HepG2 (cell line): Measurements from ENCODE around the gene LRRC45. TPM values are rescaled to one million over a fixed set of nuclear protein-coding genes. Genes with fewer than 3 reads are reported as not detected.

Source experiments
- FOXO1 ChIP-seq: sonication (generic); formaldehyde crosslinking; IDR thresholded peaks from 2 replicates; pipeline ENCODE4 v1.4.0; 2020; ENCODE audit warnings: missing genetic modification reagents
- HOXA7 ChIP-seq: sonication (generic); formaldehyde crosslinking; IDR thresholded peaks from 2 replicates; pipeline ENCODE4 v1.8.1; 2022; ENCODE audit warnings: mild to moderate bottlenecking, missing genetic modification reagents, moderate library complexity
- MAFF ChIP-seq: IDR thresholded peaks from 2 replicates; pipeline ENCODE4 v1.6.1; 2011; ENCODE audit warnings: low read depth, low read length, improper control_type of control experiment
- ZNF136 ChIP-seq: sonication (generic); formaldehyde crosslinking; IDR thresholded peaks from 2 replicates; pipeline ENCODE4 v1.8.1; 2022; ENCODE audit warnings: low read depth, mild to moderate bottlenecking, moderate library complexity, missing genetic modification reagents
- ZNF24 ChIP-seq: fragments of 450-650 bp; IDR thresholded peaks from 2 replicates; pipeline ENCODE4 v1.6.1; 2017; ENCODE audit warnings: antibody characterized with exemption, mild to moderate bottlenecking
- ZNF331 ChIP-seq: sonication (generic); formaldehyde crosslinking; IDR thresholded peaks from 2 replicates; pipeline ENCODE4 v1.4.0; 2020; ENCODE audit warnings: missing genetic modification reagents
- ZNF703 ChIP-seq: sonication (generic); formaldehyde crosslinking; IDR thresholded peaks from 2 replicates; pipeline ENCODE4 v1.5.1; 2020; ENCODE audit warnings: missing genetic modification reagents, mild to moderate bottlenecking, moderate library complexity, borderline replicate concordance
- polyA plus RNA-seq, 8 experiments: library from polyadenylated mRNA; depleted of rRNA in 3 of 8; stranded (reverse) in 7 of 8; unstranded in 1 of 8; fragments of >200 nt; fragmentation: Illumina TruSeq in 4 of 8; extraction: Trizol in 4 of 8; gene quantifications; 2 replicates each; pipeline versions ENCODE4 v1.2.1 to v1.2.3, GENCODE V29; 2011 to 2016; ENCODE audit warnings: low read depth in 4 of 8, missing spikeins in 1 of 8, mixed read lengths in 1 of 8; ENCODE audit not compliant: insufficient read depth in 1 of 8
- total RNA-seq, 5 experiments: library from RNA; depleted of rRNA; stranded (reverse); fragments of >200 nt; fragmentation: Illumina TruSeq; extraction: Trizol; gene quantifications; 2 replicates each; pipeline ENCODE4 v1.2.3, GENCODE V29; 2016; ENCODE audit warnings: low read depth in 1 of 5
- TF ChIP-seq, protein P1 (sequence below): sonication (generic); formaldehyde crosslinking; IDR thresholded peaks from 2 replicates; pipeline ENCODE4 v1.4.0; 2020; ENCODE audit warnings: mild to moderate bottlenecking, missing genetic modification reagents
- TF ChIP-seq, protein P2 (sequence below): fragments of 450-650 bp; IDR thresholded peaks from 2 replicates; pipeline ENCODE4 v1.6.1; 2017; ENCODE audit warnings: mild to moderate bottlenecking
- TF ChIP-seq, protein P3 (sequence below): sonication (generic); formaldehyde crosslinking; IDR thresholded peaks from 2 replicates; pipeline ENCODE4 v1.5.0; 2020; ENCODE audit warnings: mild to moderate bottlenecking, missing genetic modification reagents, borderline replicate concordance

LRRC45 gene
- total and polyA plus RNA-seq, 2 of the 13 experiments (the other 11 are each of a cell fraction or from before 2014, with no cell fraction given) = 11.6 to 48.1 TPM

- TF ChIP-seq, protein P1, sequence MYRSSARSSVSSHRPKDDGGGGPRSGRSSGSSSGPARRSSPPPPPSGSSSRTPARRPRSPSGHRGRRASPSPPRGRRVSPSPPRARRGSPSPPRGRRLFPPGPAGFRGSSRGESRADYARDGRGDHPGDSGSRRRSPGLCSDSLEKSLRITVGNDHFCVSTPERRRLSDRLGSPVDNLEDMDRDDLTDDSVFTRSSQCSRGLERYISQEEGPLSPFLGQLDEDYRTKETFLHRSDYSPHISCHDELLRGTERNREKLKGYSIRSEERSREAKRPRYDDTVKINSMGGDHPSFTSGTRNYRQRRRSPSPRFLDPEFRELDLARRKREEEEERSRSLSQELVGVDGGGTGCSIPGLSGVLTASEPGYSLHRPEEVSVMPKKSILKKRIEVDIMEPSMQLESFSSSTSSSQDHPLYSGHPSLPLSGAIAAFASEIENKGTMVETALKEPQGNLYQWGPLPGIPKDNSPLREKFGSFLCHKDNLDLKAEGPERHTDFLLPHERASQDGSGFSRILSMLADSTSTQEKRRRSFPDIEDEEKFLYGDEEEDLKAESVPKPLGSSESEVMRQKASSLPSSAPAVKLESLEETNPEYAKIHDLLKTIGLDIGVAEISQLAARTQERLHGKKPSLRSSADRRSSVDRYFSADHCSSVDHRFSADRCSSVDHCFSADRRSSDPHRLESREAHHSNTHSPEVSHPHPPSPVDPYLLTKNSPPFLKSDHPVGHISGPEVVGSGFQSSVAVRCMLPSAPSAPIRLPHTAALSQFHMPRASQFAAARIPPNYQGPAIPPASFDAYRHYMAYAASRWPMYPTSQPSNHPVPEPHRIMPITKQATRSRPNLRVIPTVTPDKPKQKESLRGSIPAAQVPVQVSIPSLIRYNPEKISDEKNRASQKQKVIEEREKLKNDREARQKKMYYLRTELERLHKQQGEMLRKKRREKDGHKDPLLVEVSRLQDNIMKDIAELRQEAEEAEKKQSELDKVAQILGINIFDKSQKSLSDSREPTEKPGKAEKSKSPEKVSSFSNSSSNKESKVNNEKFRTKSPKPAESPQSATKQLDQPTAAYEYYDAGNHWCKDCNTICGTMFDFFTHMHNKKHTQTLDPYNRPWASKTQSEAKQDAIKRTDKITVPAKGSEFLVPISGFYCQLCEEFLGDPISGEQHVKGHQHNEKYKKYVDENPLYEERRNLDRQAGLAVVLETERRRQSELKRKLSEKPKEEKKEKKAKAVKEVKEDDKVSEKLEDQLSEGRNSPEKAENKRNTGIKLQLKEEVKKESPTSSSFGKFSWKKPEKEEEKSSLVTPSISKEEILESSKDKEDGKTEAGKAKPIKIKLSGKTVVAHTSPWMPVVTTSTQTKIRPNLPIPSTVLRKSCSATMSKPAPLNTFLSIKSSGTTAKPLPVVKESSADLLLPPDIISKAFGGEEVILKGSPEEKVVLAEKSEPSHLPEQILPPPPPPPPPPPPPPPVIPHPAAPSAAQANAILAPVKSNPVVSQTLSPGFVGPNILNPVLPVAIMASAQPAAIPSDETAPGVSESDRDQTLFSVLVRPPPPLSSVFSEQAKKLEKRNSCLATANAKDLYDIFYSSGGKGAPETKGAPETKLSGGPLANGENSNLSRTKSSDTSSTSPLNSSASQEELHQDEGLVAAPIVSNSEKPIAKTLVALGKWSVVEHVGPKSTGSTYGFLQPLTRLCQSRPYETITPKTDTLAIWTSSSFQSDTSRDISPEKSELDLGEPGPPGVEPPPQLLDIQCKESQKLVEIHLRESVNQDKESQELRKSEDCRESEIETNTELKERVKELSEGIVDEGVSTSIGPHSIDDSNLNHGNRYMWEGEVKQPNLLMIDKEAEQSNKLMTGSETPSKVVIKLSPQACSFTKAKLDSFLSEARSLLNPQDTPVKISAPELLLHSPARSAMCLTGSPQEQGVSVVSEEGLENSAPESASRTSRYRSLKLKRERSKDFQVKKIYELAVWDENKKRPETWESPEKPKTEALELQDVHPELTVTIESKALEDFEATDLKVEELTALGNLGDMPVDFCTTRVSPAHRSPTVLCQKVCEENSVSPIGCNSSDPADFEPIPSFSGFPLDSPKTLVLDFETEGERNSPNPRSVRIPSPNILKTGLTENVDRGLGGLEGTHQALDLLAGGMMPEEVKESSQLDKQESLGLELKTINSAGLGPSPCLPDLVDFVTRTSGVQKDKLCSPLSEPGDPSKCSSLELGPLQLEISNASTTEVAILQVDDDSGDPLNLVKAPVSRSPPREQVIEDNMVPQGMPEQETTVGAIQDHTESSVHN = peak; percentile 16; the same call in 1 of the 2 replicates
- TF ChIP-seq MAFF (no peak), FOXO1 (CRISPR knock-in tag) (peak; percentile 70), ZNF331 (CRISPR knock-in tag) (peak; percentile 74; the same call in 1 of the 2 replicates), ZNF136 (CRISPR knock-in tag) (no peak), ZNF24 (no peak; the same call in 1 of the 2 replicates), ZNF703 (no peak), HOXA7 (CRISPR knock-in tag) (no peak)
- TF ChIP-seq, protein P2, sequence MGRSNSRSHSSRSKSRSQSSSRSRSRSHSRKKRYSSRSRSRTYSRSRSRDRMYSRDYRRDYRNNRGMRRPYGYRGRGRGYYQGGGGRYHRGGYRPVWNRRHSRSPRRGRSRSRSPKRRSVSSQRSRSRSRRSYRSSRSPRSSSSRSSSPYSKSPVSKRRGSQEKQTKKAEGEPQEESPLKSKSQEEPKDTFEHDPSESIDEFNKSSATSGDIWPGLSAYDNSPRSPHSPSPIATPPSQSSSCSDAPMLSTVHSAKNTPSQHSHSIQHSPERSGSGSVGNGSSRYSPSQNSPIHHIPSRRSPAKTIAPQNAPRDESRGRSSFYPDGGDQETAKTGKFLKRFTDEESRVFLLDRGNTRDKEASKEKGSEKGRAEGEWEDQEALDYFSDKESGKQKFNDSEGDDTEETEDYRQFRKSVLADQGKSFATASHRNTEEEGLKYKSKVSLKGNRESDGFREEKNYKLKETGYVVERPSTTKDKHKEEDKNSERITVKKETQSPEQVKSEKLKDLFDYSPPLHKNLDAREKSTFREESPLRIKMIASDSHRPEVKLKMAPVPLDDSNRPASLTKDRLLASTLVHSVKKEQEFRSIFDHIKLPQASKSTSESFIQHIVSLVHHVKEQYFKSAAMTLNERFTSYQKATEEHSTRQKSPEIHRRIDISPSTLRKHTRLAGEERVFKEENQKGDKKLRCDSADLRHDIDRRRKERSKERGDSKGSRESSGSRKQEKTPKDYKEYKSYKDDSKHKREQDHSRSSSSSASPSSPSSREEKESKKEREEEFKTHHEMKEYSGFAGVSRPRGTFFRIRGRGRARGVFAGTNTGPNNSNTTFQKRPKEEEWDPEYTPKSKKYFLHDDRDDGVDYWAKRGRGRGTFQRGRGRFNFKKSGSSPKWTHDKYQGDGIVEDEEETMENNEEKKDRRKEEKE = no peak
- TF ChIP-seq, protein P3, sequence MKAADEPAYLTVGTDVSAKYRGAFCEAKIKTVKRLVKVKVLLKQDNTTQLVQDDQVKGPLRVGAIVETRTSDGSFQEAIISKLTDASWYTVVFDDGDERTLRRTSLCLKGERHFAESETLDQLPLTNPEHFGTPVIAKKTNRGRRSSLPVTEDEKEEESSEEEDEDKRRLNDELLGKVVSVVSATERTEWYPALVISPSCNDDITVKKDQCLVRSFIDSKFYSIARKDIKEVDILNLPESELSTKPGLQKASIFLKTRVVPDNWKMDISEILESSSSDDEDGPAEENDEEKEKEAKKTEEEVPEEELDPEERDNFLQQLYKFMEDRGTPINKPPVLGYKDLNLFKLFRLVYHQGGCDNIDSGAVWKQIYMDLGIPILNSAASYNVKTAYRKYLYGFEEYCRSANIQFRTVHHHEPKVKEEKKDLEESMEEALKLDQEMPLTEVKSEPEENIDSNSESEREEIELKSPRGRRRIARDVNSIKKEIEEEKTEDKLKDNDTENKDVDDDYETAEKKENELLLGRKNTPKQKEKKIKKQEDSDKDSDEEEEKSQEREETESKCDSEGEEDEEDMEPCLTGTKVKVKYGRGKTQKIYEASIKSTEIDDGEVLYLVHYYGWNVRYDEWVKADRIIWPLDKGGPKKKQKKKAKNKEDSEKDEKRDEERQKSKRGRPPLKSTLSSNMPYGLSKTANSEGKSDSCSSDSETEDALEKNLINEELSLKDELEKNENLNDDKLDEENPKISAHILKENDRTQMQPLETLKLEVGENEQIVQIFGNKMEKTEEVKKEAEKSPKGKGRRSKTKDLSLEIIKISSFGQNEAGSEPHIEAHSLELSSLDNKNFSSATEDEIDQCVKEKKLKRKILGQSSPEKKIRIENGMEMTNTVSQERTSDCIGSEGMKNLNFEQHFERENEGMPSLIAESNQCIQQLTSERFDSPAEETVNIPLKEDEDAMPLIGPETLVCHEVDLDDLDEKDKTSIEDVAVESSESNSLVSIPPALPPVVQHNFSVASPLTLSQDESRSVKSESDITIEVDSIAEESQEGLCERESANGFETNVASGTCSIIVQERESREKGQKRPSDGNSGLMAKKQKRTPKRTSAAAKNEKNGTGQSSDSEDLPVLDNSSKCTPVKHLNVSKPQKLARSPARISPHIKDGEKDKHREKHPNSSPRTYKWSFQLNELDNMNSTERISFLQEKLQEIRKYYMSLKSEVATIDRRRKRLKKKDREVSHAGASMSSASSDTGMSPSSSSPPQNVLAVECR (CRISPR knock-in tag) = peak; percentile 100
These were observed 14.2 kb downstream of the LRRC45 start, which contains the start of gene DCXR (continued) for GRCh38 chr17:82037092-82037888.
